HG03571 (cell line): Measurements from ENCODE around the gene TFDP2.
"Not testable (repeated sequence)": the region's sequence is repeated elsewhere in the genome, so short reads cannot be mapped to it uniquely, and the experiment has no call there.

Experiments used
- ATAC-seq: cut with Tn5 transposase; IDR thresholded peaks from one replicate; pipeline ENCODE4 v1.9.1; 2021; ENCODE audit not compliant: unreplicated experiment

TFDP2 gene

GRCh38 chr3:142027300-142027699 is 122.0 kb downstream of the TFDP2 start:
- ATAC-seq: peak; percentile 4

GRCh38 chr3:142026333-142026732 is 123.0 kb downstream of the TFDP2 start:
- ATAC-seq: no peak

GRCh38 chr3:142022381-142022780 is 127.0 kb downstream of the TFDP2 start:
- ATAC-seq: peak; percentile 63

GRCh38 chr3:142021127-142021526 is 128.2 kb downstream of the TFDP2 start:
- ATAC-seq: no peak

GRCh38 chr3:142019794-142020320 is 129.5 kb downstream of the TFDP2 start:
- peak; percentile 81 for ATAC-seq

- no peak for ATAC-seq
Measured at GRCh38 chr3:142013993-142014392, 135.4 kb downstream of the TFDP2 start.

GRCh38 chr3:142013326-142013980 is 135.9 kb downstream of the TFDP2 start:
- no peak for ATAC-seq

- no peak for ATAC-seq
Measured at GRCh38 chr3:142009029-142009428, 140.3 kb downstream of the TFDP2 start.

- no peak for ATAC-seq
Measured at GRCh38 chr3:142007710-142008399, 141.5 kb downstream of the TFDP2 start.

GRCh38 chr3:142004957-142005356 is 144.4 kb downstream of the TFDP2 start:
- ATAC-seq: not testable (repeated sequence)

- no peak for ATAC-seq
Measured at GRCh38 chr3:142004025-142004424, 145.3 kb downstream of the TFDP2 start.

GRCh38 chr3:142003291-142003690 is 146.1 kb downstream of the TFDP2 start:
- ATAC-seq: no peak

GRCh38 chr3:142000325-142000870 is 148.9 kb downstream of the TFDP2 start:
- no peak for ATAC-seq

- no peak for ATAC-seq
Measured at GRCh38 chr3:141998669-141999290, 150.6 kb downstream of the TFDP2 start.

- peak; percentile 54 for ATAC-seq
Measured at GRCh38 chr3:141996437-141996836, 152.9 kb downstream of the TFDP2 start.

- no peak for ATAC-seq
Measured at GRCh38 chr3:141994856-141995255, 154.5 kb downstream of the TFDP2 start.

- ATAC-seq: peak; percentile 44
Measured at GRCh38 chr3:141992512-141992911, 156.8 kb downstream of the TFDP2 start.

- ATAC-seq: no peak
Measured at GRCh38 chr3:141986548-141987107, 162.7 kb downstream of the TFDP2 start.

GRCh38 chr3:141981084-141981483 is 168.3 kb downstream of the TFDP2 start:
- ATAC-seq: no peak

- ATAC-seq: no peak
Measured at GRCh38 chr3:141979050-141979671, 170.2 kb downstream of the TFDP2 start.

- ATAC-seq: not testable (repeated sequence)
Measured at GRCh38 chr3:141974777-141975176, 174.6 kb downstream of the TFDP2 start.
